NCI-H2196 (cell line): ENCODE measurements around the gene RETREG2.

ENCODE experiments used
- DNase-seq: peaks from one replicate; lab custom pipeline; 2025; ENCODE audit not compliant: unreplicated experiment; lab: John Stamatoyannopoulos, UW

The RETREG2 gene

DNA sequence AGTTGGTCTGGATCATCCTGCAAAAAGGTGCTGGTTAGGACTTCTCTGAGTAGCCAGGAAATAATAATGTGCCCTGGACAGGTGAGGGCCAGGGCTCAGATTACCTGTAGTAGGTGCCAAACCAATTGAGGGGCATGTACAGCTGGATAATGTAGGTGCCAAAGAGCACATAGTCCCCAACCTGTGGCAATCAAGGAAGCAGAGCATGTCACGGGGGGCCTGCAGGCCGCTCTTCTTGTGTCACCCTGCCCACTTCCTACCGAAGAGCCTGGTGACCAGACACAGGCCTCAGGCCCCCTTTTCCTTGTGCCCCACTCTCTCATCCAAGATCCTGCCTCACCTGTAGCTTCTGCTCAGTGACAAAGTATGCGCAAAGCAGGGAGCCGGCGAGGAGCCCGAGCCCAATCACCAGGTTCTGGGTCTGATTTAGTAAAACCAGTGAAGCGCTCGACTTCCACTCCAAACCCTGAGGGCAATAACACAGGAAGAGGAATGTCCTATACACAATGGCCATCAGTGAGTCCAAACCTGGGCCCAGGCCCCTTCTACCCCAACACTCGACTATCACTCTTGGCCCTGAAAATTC lies 35.5 kb downstream of the RETREG2 start:
- DNase-seq = no peak

DNA sequence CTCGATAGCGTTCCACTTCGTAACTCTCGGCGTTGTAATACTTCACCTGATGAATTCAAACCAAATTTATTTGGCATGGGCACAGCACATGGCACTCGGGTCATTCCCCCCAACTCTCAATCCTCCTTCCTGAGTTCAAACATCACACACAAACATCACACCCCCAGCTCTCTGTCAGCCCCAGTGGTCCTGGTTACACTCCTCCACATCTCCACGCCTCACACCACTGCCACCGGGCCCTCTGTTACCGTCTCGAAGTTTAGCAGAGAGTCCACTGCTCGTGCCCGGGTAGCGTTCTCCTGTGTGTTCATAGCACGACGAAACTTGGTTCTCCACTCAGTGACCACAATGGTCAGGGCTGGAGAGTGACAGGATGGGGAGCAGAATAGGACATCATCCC lies 36.1 kb downstream of the RETREG2 start:
- no peak for DNase-seq

DNA sequence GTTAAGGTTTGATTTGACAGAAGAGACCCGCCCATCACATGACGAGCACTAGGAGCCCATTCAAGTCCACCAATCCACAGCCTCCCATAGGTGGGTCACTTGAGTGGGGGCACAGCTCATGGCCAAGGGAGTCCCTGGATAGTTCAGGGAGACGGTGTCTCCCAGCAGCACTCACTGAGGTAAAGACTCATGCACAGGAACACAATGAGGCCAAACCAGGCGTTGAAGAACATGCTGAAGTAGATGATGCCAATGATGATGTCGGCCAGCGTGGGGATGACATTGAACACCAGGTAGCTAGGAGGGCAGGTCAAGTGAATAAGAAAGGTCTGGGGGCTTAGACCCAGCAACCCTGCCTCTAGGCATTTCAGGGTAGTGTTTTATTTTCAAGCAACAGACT lies 36.7 kb downstream of the RETREG2 start:
- no peak for DNase-seq

DNA sequence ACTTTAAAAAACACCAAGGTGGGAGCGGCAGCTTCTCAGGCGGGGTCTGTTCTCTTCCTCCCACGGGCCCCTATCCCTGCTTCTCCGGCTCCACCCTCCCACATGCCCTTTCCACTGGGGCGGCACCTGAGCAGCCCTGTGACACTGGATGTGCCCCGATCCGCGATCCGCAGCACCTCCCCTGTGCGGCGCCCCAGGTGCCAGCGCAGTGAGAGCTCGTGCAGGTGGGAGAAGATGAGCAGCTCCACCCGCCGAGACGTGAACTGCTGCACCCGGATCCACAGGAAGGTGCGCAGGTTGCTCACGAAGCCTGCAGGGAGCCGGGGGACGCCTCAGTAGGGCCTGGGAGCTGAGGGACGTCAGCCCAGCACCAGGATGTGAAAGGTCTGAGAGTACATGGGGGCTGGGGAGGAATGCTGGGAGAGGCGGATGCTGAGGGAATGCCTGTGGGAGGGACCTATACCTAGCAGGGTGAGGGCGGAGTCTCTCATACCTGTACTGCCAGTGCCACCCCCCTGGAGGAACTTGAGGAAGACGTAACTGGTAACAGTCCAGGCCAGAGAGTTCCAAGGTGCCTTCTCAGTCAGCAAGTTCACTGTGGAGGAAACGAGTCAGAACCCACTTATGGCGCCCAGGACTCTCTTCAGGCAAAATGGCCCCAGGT lies 37.9 kb downstream of the RETREG2 start:
- DNase-seq = no peak

DNA sequence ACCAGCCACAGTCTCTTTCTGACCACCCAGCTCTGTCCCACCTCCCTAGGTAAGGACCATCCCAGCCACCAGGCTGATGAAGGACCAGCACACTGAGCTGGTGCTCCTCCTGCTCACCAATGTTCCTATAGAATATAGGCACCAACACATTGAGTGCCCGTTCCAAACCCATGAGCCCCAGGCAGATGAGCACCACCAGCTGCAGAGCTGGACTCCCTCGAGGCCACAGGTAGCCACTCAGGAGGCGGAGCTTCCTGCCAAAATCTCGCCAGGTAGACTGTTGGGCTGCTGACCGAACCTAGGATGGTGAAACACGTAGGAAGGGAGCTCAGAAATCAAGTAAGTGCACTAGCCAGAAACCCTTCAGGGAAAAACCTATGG lies 38.5 kb downstream of the RETREG2 start:
- DNase-seq = no peak

DNA sequence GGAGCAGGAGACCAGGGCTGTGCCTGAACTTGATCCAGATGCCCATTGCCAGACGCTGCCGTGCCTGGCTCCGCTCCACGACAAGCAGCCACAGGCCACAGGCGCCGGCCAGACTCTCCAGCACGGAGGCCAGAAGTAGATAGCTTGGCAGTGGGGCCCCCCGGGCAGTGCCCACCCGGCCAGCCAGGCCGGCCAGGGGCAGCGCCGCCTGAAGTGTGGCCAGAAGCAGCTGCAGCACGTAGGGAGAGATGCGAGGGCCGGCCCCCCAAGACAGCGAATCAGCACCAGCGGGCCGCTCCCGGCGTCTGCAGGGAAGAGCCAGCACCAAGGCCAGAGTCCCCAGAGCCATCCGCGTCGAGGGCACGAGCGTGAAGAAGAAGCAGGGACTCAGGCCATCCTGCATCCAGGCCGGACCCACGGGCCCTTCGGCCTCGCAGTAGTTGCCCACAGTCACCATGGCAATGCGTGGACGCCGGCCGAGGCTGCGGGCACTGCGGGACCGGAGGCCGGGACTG lies 40.2 kb downstream of the RETREG2 start:
- peak; percentile 67 for DNase-seq

DNA sequence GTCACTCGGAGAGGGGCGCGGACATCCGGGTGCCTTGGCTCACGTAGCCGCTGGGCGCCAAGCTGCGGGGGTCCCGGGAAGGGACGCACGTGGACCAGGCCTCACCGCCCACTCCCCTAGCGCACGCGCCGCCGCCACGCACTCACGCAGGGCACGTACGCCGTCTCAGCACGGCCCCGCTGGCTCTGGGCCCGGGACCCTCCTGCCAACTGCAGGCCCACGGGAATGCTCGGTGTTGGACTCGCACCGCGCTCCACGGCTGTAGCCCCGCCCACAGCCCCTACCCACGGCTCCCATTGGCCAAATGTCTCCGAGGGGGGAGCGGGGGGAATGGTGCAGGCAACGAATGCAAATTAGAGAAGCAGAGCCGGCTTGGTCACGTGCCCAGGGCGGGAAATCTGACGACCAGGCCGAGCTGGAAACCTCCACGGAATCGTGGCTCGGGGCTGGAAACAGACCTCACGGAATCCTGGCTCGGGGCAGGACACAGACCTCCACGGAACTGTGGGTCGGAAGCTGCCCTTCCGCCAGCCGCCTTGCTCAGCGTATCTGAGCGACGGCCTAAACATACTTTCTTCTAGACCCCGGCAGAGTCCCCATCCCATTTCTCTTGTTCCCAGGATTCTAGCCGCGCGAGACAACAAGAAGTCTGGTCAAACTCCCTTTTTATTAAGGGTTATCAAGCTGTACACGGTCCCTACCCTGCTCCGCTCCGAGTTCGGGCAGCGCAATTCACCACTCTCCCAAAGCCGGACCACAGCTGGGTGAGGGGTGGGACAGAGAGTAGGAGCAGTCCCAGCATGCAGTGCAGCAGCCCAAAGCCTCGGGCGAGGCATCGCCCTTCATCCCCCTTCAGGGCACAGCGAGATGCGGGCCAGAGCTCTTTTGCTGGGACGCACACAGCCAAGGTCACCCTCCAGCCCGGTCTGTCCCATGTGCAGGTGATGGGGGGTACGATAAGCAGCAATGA lies 40.9 kb downstream of the RETREG2 start, which contains the start of gene ABCB6:
Gene ABCB6 (minus strand): TSS at position 227 of the 970 bp plus-strand sequence. CDS start 285 bp downstream, outside the sequence.
- peak; percentile 95 for DNase-seq

DNA sequence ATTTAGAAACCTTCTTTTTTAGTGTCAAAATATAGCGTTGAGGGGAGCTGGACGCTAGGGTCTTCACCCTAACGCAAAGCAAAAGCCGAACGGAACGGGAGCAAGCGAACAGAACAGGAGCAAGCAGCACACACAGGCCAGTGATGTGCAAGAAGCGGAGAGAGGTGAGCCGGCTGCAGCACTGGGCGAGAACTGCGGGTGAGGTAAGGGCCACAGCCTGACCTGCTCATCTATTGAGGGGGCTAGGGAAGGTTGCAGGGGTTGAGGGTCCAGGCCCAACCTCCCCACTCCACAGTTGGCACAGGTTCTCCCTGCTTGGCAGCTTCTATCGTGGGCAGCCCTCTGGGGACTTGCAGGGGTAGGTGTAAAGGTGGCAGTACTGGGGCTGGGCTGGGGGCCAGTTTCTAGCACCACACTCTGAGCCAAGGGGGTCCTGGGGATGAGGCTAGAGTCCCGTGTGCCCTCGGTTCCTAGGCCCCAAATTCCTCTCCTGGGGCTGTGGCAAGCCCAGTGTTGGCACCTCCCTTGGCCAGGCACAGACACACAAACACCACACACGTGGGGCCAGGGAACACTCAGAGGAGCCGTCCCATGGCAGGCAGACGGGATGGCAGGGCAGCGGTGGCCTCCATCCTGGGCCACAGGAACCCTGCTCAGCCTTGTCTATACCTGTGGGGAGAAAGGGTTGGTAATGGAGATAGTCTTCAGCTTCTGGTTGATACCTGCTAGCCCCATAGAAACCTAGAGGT lies 41.9 kb downstream of the RETREG2 start:
- no peak for DNase-seq

DNA sequence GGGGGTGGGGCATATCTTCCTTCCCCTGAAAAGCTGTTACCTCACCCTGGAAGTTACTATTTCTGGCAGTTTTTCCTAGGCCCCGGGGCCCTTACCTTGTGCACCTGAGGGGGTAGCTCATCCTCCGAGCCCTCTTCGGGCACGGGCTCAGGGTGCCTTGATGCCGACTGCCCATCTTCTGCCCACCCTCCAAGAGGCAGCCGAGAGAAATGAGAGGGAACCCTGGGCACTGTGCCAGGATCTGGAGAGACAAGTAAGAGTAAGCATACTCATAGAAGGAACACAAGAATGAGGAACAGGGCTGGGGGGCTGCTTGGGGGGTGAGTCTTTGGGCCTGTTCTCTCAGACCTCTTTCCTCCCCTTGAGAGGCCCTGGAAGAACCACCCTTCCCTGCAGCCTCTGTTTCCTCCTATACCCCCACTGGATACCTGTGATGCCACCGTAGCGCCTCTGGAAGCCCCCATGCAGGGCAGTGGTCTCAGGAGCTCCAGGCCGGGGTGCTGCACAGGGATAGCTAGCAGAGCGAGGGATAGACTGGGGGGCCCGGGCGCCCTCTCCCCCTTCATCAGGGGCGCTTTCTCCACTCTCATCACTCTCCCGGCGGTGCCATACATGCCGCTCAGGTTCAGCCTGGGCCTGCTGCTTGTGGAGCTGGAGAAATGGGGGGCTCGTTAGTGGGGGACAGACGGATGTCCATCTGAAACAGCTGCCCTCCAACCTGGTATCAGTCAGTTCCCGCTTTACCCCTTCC lies 42.8 kb downstream of the RETREG2 start:
- DNase-seq = no peak

DNA sequence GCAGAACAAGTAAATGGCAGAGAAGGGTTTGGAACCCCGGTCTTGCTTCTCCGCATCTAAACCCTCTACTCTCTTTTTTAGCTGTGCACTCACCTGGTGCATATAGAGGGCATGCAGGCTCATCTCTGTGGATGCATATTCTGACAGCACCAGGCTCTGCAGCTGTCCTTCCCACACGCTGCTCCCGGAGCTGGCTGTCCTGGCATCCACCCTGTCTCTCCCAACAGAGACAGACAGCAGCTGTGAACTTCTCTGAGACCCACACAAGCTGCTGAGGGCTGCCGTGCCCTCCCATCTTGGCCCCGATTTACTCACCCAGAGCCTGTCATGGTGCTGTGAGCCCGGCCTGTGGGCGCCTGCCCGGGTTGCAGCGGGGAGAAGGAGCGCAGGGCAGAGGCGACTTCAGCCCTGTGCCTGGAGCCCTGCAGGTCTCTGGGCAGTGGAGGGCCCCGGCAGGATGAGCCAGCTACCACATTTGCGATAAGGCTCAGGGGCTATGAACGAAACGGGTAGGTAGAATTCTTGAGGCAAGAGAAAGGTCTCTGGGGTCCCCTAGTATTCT lies 44.0 kb downstream of the RETREG2 start:
- no peak for DNase-seq

DNA sequence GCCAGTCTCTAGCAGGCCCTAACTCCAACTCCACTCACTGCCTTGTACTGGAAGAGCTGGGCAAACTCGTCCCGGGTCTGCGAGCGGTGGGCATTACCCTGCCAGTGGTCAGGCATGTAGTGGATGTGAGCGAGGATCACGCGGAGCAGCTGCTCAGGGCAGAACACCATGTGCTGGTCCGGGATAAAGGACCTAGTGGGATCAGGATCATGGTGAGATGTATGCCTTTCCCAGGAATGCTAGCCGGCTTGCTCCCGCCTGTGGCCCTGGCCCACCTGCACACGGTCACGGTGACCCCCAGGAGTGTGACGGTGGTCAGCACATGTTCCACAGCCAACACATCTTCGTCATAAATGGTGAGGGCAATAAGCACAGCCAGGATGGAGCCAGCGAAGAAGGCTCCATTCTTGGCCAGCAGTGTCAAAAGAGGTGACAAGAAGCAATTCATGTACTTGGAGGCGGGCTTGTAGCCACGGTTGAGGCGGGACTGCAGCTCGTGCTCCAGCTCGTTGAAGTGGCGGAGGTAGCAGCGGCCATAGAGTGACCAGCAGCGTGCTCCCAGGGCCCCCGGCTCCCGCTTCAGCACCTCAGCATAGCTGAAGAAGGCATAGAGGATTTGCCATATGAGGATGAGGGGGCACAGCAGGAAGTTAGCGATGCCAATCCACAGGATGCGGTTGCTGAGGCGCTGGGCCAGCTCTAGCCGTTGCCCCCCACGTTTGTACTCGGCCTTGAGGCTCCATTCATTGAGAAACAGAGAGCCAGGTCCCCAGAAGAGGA lies 45.9 kb downstream of the RETREG2 start:
- no peak for DNase-seq

DNA sequence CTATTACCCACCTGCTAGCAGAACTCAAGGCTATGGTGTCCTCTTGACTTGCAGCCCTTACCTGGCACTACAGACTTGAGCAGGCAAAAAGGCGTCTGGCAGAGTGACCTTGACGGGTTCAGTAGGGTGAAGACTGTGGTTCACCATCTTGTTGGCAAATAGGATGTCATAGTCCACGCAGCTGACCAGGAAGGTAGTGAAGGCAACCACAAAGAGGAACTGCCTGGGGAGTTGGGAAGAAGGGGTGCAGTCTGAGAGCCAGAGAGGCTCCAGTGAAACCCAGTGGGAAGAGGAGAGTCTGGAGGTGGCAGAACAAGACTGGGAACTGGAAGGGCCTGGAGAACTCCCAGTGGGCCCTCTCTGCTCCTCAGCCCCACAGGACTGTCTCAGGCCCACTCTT lies 47.3 kb downstream of the RETREG2 start:
- no peak for DNase-seq

DNA sequence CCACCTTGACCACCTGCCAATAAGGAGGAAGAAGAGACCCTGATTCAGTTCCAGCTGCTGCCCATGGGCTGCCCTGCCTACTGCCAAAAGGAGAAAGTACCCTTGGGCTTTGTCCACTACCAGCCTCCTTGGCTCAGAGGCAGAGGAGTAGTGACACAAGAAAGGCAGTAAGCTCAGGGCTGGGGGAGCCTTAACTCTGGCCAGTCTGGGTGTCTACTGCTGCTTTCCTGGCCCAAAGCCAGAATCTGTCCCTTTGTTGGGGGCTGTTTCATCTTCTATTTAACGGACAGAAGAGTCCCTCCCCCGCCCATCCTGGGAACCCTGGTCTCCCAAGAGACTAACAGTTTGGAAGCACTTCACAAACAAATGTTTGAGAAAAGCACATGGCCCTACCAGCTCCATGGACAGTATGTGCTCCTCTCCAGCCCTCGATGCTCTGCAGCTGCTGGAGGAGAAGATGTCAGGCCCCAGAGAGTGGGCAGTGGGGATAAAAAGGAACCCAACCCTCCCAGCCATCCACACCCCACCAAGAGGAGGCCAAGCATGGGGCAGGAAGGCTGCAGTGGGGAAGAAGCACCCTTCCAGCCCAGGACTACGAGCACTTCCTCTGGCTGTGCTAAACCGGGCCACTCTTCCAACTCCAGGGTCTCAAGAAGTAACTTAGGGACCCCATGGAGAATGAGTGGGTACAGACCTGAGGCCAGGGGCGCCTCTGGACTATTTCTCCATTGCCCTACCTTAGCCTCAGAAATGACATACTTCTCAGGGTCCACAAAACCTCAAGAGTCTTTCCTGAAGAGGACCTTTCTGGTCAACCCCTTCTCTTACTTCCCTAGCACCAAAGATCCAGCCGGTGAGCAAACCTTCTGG lies 50.2 kb downstream of the RETREG2 start:
- no peak for DNase-seq

DNA sequence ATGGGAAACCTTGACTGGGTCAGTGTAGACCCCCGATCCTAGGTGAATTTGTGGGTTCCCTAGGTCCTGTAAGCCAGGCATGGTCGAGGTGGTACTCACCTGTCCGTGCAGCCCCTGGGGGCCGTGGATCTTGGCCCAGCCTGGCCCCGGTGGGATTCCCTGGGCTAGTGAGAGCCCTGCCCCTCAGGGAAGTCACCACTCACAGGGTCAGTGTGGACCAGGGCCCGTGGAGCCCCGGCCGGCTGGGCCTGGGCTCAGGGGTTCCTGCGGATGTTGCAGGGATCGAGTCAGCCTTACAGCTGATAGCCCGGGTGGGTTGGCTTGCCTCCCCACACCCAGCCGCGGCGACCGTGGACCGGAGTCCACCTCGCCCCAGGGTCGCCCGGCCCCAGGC lies 50.8 kb downstream of the RETREG2 start:
- DNase-seq = no peak

DNA sequence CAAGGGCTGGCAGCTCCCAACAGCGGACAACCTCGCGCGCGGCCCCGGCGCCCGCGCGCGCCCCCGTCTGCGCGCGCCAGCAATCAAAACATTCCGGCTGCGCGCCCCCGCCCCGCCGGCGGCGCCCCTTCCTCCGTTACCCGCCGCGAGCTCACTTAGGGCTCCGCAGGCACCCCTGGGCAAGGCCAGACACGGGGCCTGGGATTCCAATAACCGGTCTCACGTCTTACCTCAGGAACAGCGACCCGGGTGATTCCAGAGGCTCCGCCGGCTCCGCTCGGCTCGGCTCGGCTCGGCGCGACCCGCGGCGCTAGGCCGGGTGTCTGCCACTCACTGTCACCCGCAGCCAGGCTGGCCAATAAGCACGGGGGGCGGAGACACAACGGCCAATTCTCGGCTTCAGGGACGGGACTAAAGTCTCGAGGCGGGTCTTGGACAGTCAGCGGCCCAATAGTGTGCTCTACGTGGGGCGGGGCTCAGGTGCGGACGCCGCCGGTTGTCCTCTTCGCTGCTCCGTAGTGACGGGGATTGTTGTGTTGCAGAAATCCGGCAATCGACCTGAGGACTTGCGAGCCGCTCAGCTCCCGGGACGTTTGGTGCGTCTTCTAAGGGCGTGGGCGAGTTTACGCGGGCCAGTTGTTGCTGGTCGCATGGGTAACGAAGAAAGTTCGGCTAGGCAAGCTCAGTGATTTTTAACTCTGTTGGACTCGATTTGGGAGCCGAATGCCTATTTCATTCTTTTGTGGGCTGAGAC lies 51.4 kb downstream of the RETREG2 start, which contains the start of the genes ANKZF1 and ATG9A:
Gene ANKZF1 (plus strand): TSS at position 502 of the 754 bp plus-strand sequence. CDS start 452 bp downstream, outside the sequence.
Gene ATG9A (minus strand): TSS at position 332 of the 754 bp plus-strand sequence. CDS start 1,612 bp downstream, outside the sequence.
- peak; percentile 98 for DNase-seq

DNA sequence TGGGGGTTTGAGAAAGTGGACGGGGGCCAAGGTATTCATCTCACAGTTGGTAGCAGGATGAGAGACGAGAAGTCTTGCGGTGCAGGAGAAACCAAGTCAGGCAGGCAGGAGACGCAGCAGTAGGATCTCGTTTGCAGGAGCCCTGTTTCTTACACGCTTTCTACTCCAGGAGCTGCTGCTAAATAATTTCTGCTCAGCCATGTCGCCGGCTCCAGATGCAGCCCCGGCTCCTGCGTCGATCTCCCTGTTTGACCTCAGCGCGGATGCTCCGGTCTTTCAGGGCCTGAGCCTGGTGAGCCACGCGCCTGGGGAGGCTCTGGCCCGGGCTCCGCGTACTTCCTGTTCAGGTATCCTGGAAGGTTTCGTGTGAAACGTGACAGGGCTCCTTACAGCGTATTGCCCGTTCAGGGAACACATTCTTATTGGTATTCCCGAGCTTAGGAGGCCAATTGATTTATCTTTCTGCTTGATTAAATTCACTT lies 52.0 kb downstream of the RETREG2 start:
- peak; percentile 22 for DNase-seq

DNA sequence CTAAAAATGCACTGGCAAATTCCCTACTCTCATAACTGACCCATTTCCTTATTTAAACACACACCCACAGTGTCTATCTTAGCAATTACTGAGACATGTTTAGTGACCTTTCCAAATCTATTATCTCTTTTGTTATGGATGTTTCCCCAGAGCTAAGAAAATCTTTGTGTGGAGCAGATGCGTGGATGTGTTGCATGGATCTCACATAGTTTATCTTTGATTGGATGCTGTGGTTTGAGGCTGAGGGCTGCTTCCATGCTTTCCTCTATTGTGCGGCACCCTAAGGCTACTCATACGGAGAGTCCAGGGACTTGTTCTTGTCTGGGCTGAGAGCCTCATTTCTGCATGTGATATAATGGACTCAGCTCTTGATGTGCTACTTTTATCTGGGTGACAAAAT lies 56.3 kb downstream of the RETREG2 start:
- no peak for DNase-seq
